ENCODE data around the gene CERK.
"Not testable (repeated sequence)": the region's sequence is repeated elsewhere in the genome, so short reads cannot be mapped to it uniquely, and the experiment has no call there.

The CERK gene

DNA sequence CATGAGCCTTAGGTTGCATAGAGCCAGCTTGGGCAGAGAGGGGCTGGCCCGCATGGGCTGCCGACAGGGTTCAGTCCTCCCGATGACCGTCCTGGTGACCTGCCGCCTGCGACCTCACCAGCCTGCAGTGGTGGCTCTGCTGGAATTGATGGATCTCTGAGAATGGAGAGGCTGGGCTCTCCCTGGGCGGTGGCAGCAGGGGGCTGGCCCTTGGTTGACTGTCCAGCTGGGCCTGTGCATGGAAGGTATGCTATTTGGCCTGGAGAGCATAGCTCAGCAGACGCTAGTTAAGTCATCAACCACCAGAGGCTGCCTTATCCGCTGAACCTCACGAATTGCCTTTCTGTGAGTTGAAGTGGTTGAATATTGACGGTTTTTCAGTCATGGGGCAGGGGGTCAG, 98.2 kb downstream of the CERK start:
- DNase-seq, result no peak

- peak; percentile 22 for DNase-seq
Observed at GRCh38 chr22:46638601-46639431, 99.2 kb downstream of the CERK start.

GRCh38 chr22:46637711-46638600, 100.1 kb downstream of the CERK start:
- no peak for DNase-seq

GRCh38 chr22:46636221-46637002, 101.6 kb downstream of the CERK start:
- no peak for DNase-seq

DNA sequence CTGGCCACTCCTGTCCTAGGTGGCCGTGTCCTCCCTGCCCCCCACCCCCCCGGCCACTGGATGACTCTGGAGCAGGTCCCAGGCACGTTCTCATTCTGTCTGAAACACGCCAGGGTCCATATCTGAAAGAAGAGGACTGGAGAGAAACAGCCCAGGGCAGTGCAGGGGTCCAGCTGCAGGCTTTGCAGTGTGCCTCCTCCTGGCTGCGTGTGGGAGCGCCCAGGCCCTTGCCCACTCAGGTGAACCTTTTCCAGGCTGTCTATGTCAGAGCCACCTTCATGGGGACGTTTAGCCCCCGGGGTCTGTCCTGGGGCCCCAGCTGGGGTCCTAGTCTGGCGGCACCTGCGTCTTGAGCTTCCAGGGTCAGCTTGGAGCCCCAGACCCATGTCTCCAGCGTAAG, 102.3 kb downstream of the CERK start:
- no peak for DNase-seq

GRCh38 chr22:46634973-46635685, 102.9 kb downstream of the CERK start:
- not testable (repeated sequence) for DNase-seq

Measured in hematopoietic multipotent progenitor cell treated with erythropoietin and hydrocortisone succinate and interleukin-3 and kit ligand, for 8 days (in vitro differentiated cells).